Measurements from ENCODE around the gene ELFN1.

ELFN1 gene

GRCh38 chr7:1640376-1641172 is 29.5 kb upstream of the ELFN1 start:
- TF ChIP-seq POLR2AphosphoS5 (IDR thresholded peaks at IDR 0.05; ENCODE audit: low read depth, low read length) (no peak), TAF1 (IDR thresholded peaks at IDR 0.05; ENCODE audit: borderline replicate concordance, insufficient read depth, low read length) (no peak), SIN3A (IDR thresholded peaks at IDR 0.05; ENCODE audit: borderline replicate concordance, insufficient read depth, low read length) (no peak), FOXP2 (optimal IDR thresholded peaks at IDR 0.05; ENCODE audit: borderline replicate concordance, extremely low read depth, extremely low read length, insufficient read depth) (no peak)
- TF ChIP-seq, protein P1, sequence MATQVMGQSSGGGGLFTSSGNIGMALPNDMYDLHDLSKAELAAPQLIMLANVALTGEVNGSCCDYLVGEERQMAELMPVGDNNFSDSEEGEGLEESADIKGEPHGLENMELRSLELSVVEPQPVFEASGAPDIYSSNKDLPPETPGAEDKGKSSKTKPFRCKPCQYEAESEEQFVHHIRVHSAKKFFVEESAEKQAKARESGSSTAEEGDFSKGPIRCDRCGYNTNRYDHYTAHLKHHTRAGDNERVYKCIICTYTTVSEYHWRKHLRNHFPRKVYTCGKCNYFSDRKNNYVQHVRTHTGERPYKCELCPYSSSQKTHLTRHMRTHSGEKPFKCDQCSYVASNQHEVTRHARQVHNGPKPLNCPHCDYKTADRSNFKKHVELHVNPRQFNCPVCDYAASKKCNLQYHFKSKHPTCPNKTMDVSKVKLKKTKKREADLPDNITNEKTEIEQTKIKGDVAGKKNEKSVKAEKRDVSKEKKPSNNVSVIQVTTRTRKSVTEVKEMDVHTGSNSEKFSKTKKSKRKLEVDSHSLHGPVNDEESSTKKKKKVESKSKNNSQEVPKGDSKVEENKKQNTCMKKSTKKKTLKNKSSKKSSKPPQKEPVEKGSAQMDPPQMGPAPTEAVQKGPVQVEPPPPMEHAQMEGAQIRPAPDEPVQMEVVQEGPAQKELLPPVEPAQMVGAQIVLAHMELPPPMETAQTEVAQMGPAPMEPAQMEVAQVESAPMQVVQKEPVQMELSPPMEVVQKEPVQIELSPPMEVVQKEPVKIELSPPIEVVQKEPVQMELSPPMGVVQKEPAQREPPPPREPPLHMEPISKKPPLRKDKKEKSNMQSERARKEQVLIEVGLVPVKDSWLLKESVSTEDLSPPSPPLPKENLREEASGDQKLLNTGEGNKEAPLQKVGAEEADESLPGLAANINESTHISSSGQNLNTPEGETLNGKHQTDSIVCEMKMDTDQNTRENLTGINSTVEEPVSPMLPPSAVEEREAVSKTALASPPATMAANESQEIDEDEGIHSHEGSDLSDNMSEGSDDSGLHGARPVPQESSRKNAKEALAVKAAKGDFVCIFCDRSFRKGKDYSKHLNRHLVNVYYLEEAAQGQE (IDR thresholded peaks at IDR 0.05; ENCODE audit: insufficient read depth in 1 of 2, low read depth in 2 of 2, low read length in 2 of 2), result no peak

DNA sequence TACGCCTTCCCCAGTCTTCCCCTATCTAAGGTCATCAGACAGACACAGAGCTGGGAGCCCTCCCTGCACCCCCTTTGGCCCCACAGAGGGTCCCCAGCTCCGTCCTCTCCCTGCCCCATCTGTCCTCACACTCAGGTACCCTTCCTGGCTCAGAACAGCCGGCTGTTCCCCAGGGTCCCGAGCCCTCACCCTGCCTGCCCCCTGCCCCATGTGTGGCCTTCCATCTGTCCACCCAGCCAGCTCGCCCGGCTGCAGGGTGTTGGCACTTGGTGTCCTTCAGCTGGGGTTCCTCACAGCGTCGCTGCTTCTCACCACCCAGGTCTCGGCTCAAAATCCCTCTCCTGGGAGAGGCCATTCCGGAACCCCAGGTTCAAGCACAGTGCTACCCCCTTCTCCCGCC is 28.9 kb upstream of the ELFN1 start:
- TF ChIP-seq SIN3A (IDR thresholded peaks at IDR 0.05; ENCODE audit: borderline replicate concordance, insufficient read depth, low read length) (no peak), POLR2AphosphoS5 (IDR thresholded peaks at IDR 0.05; ENCODE audit: low read depth, low read length) (no peak), TAF1 (IDR thresholded peaks at IDR 0.05; ENCODE audit: borderline replicate concordance, insufficient read depth, low read length) (no peak), FOXP2 (optimal IDR thresholded peaks at IDR 0.05; ENCODE audit: borderline replicate concordance, extremely low read depth, extremely low read length, insufficient read depth) (no peak)
- TF ChIP-seq, protein P1 (IDR thresholded peaks at IDR 0.05; ENCODE audit: insufficient read depth in 1 of 2, low read depth in 2 of 2, low read length in 2 of 2), result no peak

- TF ChIP-seq FOXP2 (optimal IDR thresholded peaks at IDR 0.05; ENCODE audit: borderline replicate concordance, extremely low read depth, extremely low read length, insufficient read depth) (no peak), TAF1 (IDR thresholded peaks at IDR 0.05; ENCODE audit: borderline replicate concordance, insufficient read depth, low read length) (no peak), SIN3A (IDR thresholded peaks at IDR 0.05; ENCODE audit: borderline replicate concordance, insufficient read depth, low read length) (no peak), POLR2AphosphoS5 (IDR thresholded peaks at IDR 0.05; ENCODE audit: low read depth, low read length) (no peak)
- TF ChIP-seq, protein P1 (IDR thresholded peaks at IDR 0.05; ENCODE audit: insufficient read depth in 1 of 2, low read depth in 2 of 2, low read length in 2 of 2), result no peak
These were observed 28.3 kb upstream of the ELFN1 start for GRCh38 chr7:1641661-1642260.

DNA sequence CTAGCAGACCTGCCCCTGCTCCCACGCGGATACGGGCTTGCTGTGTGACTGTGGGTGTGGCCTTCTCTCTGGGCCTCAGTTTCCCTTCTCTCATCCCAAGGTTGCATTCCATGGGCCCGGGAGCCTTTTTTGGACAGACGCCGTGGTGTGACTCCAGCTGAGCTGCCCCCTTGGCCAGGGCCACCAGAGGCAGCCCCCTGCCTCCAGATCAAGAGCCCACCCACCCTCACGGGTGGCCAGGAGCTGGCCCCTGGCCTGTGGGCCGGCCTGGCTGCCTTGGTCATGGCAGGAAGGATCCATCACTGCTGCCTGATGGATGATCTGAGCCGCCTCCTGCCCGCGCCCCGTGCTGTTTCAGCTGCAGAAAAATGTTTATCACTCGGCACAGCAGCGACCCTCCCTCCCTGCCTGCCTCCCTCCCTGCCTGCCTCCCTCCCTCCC is 27.8 kb upstream of the ELFN1 start:
- TF ChIP-seq FOXP2 (optimal IDR thresholded peaks at IDR 0.05; ENCODE audit: borderline replicate concordance, extremely low read depth, extremely low read length, insufficient read depth) (no peak), POLR2AphosphoS5 (IDR thresholded peaks at IDR 0.05; ENCODE audit: low read depth, low read length) (no peak), SIN3A (IDR thresholded peaks at IDR 0.05; ENCODE audit: borderline replicate concordance, insufficient read depth, low read length) (no peak), TAF1 (IDR thresholded peaks at IDR 0.05; ENCODE audit: borderline replicate concordance, insufficient read depth, low read length) (no peak)
- TF ChIP-seq, protein P1 (IDR thresholded peaks at IDR 0.05; ENCODE audit: insufficient read depth in 1 of 2, low read depth in 2 of 2, low read length in 2 of 2), result no peak
